Progenitor cell of endocrine pancreas (in vitro differentiated cells): ENCODE measurements around the gene FAM13B. TPM values are rescaled to one million over a fixed set of nuclear protein-coding genes. Genes with fewer than 3 reads are reported as not detected.
"Not testable (repeated sequence)": the region's sequence is repeated elsewhere in the genome, so short reads cannot be mapped to it uniquely, and the experiment has no call there.

Experiments used
- DNase-seq: peaks from one replicate; pipeline ENCODE4 v3.0.0; 2021; ENCODE audit warnings: low spot score; ENCODE audit not compliant: unreplicated experiment
- H3K27ac Mint-ChIP-seq: 2 replicates; pipeline ENCODE4 v1.8.0; 2021; ENCODE audit warnings: mild to moderate bottlenecking, moderate library complexity, mixed read lengths
- H3K27me3 Mint-ChIP-seq: 2 replicates; pipeline ENCODE4 v1.8.0; 2021; ENCODE audit warnings: mixed read lengths
- H3K36me3 Mint-ChIP-seq: 2 replicates; pipeline ENCODE4 v1.8.0; 2022; ENCODE audit warnings: mixed read lengths; ENCODE audit not compliant: insufficient read depth
- H3K4me1 Mint-ChIP-seq: 2 replicates; pipeline ENCODE4 v1.8.0; 2021; ENCODE audit warnings: low read depth, mixed read lengths
- H3K4me3 Mint-ChIP-seq: 2 replicates; pipeline ENCODE4 v1.8.0; 2021; ENCODE audit warnings: low read depth, mild to moderate bottlenecking, moderate library complexity, mixed read lengths
- H3K9me3 Mint-ChIP-seq: 2 replicates; pipeline ENCODE4 v1.8.0; 2021; ENCODE audit warnings: low read depth, mixed read lengths
- total RNA-seq: library from RNA; stranded (reverse); gene quantifications from 2 replicates; pipeline ENCODE4 v1.2.1, GENCODE V29; 2021
- TF ChIP-seq, protein P1 (sequence below): fragments of 200-600 bp; sonication (generic); IDR thresholded peaks from one replicate; pipeline ENCODE4 v1.5.0; 2021; ENCODE audit warnings: antibody characterized with exemption, mild to moderate bottlenecking; ENCODE audit not compliant: unreplicated experiment

The FAM13B gene
- total RNA-seq, 1 donor from 2014 or later = 62.1 TPM

DNA sequence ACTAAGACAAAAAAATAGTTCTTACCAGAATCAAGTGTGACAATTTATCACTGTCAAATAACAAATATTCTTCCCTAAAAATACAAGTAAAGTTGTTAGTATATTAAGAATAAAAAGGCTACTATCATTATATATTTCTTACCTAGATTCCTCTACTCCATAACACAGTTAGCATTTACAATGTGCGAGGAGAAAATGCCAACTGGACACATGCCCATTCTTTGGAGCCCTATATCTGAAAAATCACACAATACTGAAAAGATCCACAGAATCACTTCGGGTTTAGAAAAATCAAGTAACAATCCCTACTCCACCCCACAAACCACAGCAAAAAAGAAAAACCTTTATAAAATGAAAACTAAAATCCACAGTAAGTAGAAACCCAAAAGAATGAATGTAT is 72.7 kb downstream of the FAM13B start:
- DNase-seq = no peak
- no peaks in the 10 kb centered on the region for H3K9me3 Mint-ChIP-seq
- H3K4me3 Mint-ChIP-seq = no peak overlapping the region
- no peak overlapping the region for H3K27ac Mint-ChIP-seq
- H3K4me1 Mint-ChIP-seq = peaks cover 1% of the 10 kb centered on the region
- peaks cover 18% of the 10 kb centered on the region for H3K36me3 Mint-ChIP-seq
- no peaks in the 10 kb centered on the region for H3K27me3 Mint-ChIP-seq
- TF ChIP-seq, protein P1, sequence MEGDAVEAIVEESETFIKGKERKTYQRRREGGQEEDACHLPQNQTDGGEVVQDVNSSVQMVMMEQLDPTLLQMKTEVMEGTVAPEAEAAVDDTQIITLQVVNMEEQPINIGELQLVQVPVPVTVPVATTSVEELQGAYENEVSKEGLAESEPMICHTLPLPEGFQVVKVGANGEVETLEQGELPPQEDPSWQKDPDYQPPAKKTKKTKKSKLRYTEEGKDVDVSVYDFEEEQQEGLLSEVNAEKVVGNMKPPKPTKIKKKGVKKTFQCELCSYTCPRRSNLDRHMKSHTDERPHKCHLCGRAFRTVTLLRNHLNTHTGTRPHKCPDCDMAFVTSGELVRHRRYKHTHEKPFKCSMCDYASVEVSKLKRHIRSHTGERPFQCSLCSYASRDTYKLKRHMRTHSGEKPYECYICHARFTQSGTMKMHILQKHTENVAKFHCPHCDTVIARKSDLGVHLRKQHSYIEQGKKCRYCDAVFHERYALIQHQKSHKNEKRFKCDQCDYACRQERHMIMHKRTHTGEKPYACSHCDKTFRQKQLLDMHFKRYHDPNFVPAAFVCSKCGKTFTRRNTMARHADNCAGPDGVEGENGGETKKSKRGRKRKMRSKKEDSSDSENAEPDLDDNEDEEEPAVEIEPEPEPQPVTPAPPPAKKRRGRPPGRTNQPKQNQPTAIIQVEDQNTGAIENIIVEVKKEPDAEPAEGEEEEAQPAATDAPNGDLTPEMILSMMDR = no peak

DNA sequence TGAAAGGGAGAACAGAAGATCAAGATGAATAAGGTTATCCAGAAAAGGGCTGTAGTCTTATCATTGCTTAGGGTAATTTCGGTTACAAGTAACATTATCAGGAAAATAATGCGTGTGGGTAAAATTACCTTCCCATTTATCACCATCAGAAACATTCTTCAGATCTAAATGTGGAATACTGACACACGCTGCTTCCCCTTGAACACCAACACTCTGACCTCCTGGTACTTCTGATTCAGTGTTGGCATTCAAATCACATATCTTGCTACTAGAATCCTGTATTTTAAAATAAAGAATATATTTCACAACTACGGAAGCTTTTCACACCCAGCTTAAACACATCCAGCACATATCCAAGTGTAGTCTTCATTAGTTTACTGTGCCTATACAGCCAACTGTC is 73.4 kb downstream of the FAM13B start:
- Mint-ChIP-seq H3K4me3 (no peak overlapping the region), H3K27ac (no peak overlapping the region), H3K9me3 (no peaks in the 10 kb centered on the region), H3K4me1 (peaks cover 1% of the 10 kb centered on the region), H3K27me3 (no peaks in the 10 kb centered on the region), H3K36me3 (peaks cover 17% of the 10 kb centered on the region)
- no peak for DNase-seq
- TF ChIP-seq, protein P1 = no peak

DNA sequence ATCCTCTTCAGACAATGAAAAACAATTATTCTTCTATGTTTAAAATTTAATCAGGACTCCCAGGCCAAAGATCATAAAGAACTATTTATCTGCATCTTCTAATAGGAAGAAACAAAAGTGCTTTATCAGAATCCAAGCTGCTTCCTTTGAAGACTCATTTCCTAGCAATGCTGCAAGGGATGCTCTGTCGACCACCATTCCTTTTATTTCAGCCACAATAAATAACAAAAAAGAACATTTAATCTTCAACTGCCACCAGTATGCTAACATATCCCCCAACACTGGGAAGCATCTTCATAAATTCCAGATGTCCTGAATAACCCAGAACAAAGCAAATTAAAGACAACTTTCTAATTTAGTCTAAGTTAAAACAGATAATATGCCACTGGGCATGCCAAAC is 74.9 kb downstream of the FAM13B start:
- H3K36me3 Mint-ChIP-seq = peaks cover 19% of the 10 kb centered on the region

DNA sequence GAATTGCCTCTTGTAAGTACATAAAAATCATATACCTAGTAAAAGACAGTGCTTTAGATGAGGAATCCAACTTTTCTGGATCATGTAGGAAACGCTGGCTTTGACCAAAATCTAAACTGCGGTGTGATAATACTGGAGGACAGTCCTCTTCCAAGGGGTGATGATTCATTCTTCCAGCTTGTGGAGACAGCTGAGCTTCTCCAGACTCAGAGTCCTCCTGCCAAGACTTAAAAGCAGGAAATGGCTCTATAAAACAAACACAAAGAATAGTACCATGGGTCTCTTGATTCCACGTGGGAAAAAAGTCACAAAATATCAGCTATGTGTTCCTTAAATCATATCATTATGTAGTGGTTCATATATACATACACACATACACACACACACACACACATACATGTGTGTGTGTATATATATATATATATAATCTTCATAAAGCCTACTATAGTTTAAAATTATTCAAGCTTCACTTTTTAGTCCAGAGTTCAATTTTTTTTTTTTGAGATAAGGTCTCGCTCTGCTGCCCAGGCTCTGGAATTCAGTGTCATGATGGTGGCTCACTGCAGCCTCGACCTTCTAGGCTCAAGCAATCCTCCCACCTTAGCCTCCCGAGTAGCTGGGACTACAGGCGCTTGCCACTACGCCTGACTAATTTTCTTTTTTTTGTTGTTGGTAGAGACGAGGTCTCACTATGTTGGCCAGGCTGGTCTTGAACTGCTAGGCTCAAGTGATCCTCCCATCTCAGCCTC is 78.6 kb downstream of the FAM13B start:
- DNase-seq = no peak
- H3K4me1 Mint-ChIP-seq = peaks cover 1% of the 10 kb centered on the region
- TF ChIP-seq, protein P1 = no peak
- peak overlapping the region; percentile 73 for H3K27ac Mint-ChIP-seq
- no peaks in the 10 kb centered on the region for H3K9me3 Mint-ChIP-seq
- H3K27me3 Mint-ChIP-seq = no peaks in the 10 kb centered on the region
- peaks cover 25% of the 10 kb centered on the region for H3K36me3 Mint-ChIP-seq
- H3K4me3 Mint-ChIP-seq = no peak overlapping the region

More for the DNA sequence above, 74.9 kb downstream of the FAM13B start:
- DNase-seq = no peak
- Mint-ChIP-seq H3K9me3 (no peaks in the 10 kb centered on the region), H3K4me1 (peaks cover 1% of the 10 kb centered on the region), H3K27ac (no peak overlapping the region), H3K27me3 (no peaks in the 10 kb centered on the region), H3K4me3 (no peak overlapping the region)
- TF ChIP-seq, protein P1 = no peak

DNA sequence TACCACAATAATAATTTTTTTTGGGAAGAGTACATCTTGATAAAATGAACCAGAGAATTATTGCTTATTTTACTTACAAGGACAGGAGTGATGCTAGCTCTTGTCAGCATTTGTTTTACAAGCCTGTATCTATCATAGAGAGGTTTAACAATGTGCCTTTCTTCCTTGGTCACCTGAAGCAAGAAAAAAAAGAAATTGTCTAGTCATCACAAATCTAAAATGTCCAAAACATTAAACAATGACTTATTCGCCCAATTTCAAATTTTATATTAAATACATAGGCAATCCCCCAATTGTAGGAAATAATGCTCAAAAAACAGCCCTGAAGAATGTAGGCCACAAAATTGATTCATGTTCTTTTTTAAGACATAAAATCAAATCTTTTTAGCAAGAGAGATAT is 87.1 kb downstream of the FAM13B start:
- no peak for DNase-seq
- no peak overlapping the region for H3K27ac Mint-ChIP-seq
- H3K9me3 Mint-ChIP-seq = no peaks in the 10 kb centered on the region
- peaks cover 62% of the 10 kb centered on the region for H3K36me3 Mint-ChIP-seq
- TF ChIP-seq, protein P1 = no peak
- no peak overlapping the region for H3K4me3 Mint-ChIP-seq
- no peaks in the 10 kb centered on the region for H3K4me1 Mint-ChIP-seq
- no peaks in the 10 kb centered on the region for H3K27me3 Mint-ChIP-seq

DNA sequence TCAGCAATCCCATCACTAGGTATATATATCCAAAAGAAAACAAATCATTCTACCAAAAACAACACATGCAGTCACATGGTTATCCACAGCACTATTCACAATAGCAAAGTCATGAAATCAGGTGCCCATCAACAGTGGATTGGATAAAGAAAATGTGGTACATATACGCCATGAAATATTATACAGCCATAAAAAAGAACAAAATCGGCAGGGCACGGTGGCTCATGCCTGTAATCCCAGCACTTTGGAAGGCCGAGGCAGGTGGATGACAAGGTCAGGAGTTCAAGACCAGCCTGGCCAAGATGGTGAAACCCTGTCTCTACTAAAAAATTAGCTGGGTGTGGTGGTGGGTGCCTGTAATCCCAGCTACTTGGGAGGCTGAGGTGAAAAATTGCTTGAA is 88.6 kb downstream of the FAM13B start:
- H3K4me3 Mint-ChIP-seq, H3K4me1 Mint-ChIP-seq, H3K27ac Mint-ChIP-seq, H3K27me3 Mint-ChIP-seq, DNase-seq, H3K9me3 Mint-ChIP-seq: not testable (repeated sequence)
- H3K36me3 Mint-ChIP-seq = peaks cover 60% of the 10 kb centered on the region
